Measurements from ENCODE around the gene SELENOS. TPM values are rescaled to one million over a fixed set of nuclear protein-coding genes. Genes with fewer than 3 reads are reported as not detected.

SELENOS gene
- total RNA-seq, 1 donor from 2014 or later, result 48.9 TPM

DNA sequence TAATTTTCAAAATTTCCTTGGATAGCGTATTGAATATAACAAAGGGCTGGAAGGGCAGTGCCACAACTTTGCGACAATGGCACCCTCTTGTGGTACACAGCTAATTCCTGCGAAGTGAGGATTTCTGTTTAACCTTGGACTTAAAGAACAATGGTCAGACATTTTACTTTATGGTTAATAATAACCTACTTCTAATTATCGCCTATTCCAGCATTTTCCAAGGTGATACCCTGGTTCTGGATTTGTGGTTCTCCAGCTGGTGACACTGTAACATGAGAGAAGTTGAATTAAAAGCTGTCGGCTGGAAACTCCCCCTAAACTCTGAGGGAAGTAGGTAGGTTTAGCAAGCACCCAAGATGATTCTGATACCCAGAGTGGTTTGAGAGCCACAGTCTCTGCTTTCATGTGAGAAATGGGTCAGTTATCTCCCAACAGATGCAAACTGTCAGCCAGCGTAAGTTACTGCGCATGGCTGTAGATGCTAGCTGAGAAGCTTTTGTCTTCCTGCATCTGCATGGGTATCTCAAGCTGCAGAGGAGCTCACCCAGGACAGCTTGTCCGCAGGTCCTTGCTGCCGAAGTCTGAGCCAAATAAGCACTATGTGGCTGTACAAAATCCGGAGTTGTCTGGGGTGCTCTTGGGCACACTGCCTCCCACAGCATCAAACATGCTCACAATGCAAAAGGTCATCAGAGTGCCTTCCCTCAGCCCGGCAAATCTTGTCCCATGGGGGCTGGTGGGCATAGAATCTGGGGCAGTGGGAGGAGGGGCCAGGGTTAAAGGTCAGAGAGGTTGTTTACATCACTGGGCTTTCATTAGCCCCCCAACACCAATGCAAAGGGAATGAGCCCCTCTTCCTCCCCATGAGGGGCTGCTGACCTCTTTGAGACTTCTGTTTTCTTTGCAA lies 18.8 kb downstream of the SELENOS start:
- H3K27ac Mint-ChIP-seq (ENCODE audit: unreplicated experiment), result no peak overlapping the region
- no peak overlapping the region for H3K4me3 Mint-ChIP-seq (ENCODE audit: unreplicated experiment)

DNA sequence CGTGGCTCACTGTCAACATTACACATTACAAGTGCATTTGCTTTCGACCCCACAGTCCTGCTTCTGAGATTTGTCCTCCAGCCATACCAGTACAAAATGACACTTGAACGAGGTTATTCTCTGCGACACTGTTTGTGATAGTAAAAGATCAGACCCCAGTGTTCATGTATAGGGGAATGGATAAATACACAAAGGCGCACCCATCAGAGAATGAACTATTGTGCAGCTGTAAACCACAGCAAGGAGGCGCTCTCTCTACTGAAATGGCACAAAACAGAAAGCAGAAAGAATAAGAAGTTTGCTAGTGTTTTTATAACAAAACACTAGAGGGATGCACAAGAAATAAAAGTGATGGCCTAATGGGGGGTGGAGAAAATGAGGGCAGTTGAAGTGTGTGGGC lies 20.5 kb downstream of the SELENOS start:
- H3K4me3 Mint-ChIP-seq (ENCODE audit: unreplicated experiment), result no peak overlapping the region
- peaks cover 8% of the 10 kb centered on the region for H3K27me3 Mint-ChIP-seq (ENCODE audit: unreplicated experiment)
- peaks cover 2% of the 10 kb centered on the region for H3K4me1 Mint-ChIP-seq (ENCODE audit: unreplicated experiment)
- TF ChIP-seq, protein P1, sequence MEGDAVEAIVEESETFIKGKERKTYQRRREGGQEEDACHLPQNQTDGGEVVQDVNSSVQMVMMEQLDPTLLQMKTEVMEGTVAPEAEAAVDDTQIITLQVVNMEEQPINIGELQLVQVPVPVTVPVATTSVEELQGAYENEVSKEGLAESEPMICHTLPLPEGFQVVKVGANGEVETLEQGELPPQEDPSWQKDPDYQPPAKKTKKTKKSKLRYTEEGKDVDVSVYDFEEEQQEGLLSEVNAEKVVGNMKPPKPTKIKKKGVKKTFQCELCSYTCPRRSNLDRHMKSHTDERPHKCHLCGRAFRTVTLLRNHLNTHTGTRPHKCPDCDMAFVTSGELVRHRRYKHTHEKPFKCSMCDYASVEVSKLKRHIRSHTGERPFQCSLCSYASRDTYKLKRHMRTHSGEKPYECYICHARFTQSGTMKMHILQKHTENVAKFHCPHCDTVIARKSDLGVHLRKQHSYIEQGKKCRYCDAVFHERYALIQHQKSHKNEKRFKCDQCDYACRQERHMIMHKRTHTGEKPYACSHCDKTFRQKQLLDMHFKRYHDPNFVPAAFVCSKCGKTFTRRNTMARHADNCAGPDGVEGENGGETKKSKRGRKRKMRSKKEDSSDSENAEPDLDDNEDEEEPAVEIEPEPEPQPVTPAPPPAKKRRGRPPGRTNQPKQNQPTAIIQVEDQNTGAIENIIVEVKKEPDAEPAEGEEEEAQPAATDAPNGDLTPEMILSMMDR (IDR thresholded peaks at IDR 0.05; ENCODE audit: unreplicated experiment), result peak; percentile 44
- DNase-seq (ENCODE audit: low spot score), result no peak
- no peaks in the 10 kb centered on the region for H3K36me3 Mint-ChIP-seq (ENCODE audit: low read depth, unreplicated experiment)
- no peak overlapping the region for H3K27ac Mint-ChIP-seq (ENCODE audit: unreplicated experiment)
- H3K9me3 Mint-ChIP-seq (ENCODE audit: unreplicated experiment), result no peaks in the 10 kb centered on the region

More for the DNA sequence above, 18.8 kb downstream of the SELENOS start:
- H3K9me3 Mint-ChIP-seq (ENCODE audit: unreplicated experiment), result no peaks in the 10 kb centered on the region
- peaks cover 2% of the 10 kb centered on the region for H3K4me1 Mint-ChIP-seq (ENCODE audit: unreplicated experiment)
- TF ChIP-seq, protein P1 (IDR thresholded peaks at IDR 0.05; ENCODE audit: unreplicated experiment), result peak; percentile 65
- peaks cover 4% of the 10 kb centered on the region for H3K27me3 Mint-ChIP-seq (ENCODE audit: unreplicated experiment)
- peaks cover 3% of the 10 kb centered on the region for H3K36me3 Mint-ChIP-seq (ENCODE audit: low read depth, unreplicated experiment)
- DNase-seq (ENCODE audit: low spot score), result peak; percentile 42

DNA sequence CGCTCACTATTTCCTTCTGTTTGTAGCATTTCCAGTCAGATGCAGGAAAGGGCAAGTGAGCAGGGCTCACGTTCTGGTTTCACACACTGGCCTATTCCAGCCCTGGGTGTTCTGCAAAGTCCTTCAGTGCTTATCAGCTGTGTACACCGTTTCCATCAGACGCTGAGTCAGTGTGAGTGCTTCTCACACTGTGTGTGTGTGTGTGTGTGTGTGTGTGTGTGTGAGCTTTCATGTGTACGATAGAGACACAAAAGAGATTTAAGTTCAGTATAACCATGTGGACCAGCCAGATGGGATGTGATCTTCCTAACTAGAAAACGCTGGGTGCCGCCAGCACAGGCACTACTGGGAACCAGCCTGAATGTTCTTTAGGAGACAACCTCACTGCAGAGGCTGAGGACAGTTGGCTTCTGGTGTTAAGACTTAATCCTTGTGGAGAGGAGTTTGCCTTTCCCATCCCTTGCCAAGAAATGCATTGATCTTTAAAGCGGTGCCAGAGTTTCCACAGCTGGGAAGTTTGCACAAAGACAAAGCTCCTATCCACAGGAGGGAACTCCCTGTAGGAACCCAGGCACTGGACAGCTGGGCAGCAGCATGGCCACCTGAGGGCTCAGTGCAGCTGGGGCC lies 21.6 kb downstream of the SELENOS start:
- H3K27ac Mint-ChIP-seq (ENCODE audit: unreplicated experiment), result no peak overlapping the region
- H3K27me3 Mint-ChIP-seq (ENCODE audit: unreplicated experiment), result peaks cover 8% of the 10 kb centered on the region
- no peak overlapping the region for H3K4me3 Mint-ChIP-seq (ENCODE audit: unreplicated experiment)
- no peaks in the 10 kb centered on the region for H3K36me3 Mint-ChIP-seq (ENCODE audit: low read depth, unreplicated experiment)
- TF ChIP-seq, protein P1 (IDR thresholded peaks at IDR 0.05; ENCODE audit: unreplicated experiment), result no peak
- peaks cover 3% of the 10 kb centered on the region for H3K4me1 Mint-ChIP-seq (ENCODE audit: unreplicated experiment)
- DNase-seq (ENCODE audit: low spot score), result no peak
- H3K9me3 Mint-ChIP-seq (ENCODE audit: unreplicated experiment), result no peaks in the 10 kb centered on the region

DNA sequence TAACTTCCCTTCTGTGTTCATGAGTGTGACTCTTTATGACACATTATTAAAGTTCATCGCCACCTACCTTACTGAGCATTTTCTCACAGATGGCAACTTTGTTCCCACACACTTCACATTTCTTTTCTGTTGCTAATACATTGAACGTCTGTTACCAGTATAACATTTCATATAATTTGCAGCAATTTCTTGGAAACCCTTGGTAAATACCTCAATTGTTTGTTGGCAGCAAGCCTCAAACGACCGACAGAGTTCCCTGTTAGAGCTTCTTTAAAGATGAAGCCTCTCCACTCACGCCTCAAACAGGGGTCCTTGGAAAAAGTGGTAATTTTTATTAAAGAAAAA lies 22.3 kb downstream of the SELENOS start:
- Mint-ChIP-seq H3K4me1 (ENCODE audit: unreplicated experiment) (peaks cover 10% of the 10 kb centered on the region), H3K27me3 (ENCODE audit: unreplicated experiment) (peaks cover 16% of the 10 kb centered on the region), H3K27ac (ENCODE audit: unreplicated experiment) (no peak overlapping the region), H3K9me3 (ENCODE audit: unreplicated experiment) (no peaks in the 10 kb centered on the region), H3K4me3 (ENCODE audit: unreplicated experiment) (no peak overlapping the region), H3K36me3 (ENCODE audit: low read depth, unreplicated experiment) (no peaks in the 10 kb centered on the region)
- DNase-seq (ENCODE audit: low spot score), result no peak
- TF ChIP-seq, protein P1 (IDR thresholded peaks at IDR 0.05; ENCODE audit: unreplicated experiment), result no peak

Data from endothelial cell (in vitro differentiated cells).